GM18951 (cell line): Measurements from ENCODE around the gene CD59.

ENCODE experiments used
- POLR2A ChIP-seq: IDR thresholded peaks from 4 replicates; pipeline ENCODE4 v1.6.1; 2011; ENCODE audit warnings: mild to moderate bottlenecking; ENCODE audit not compliant: insufficient read length, insufficient read depth; ENCODE audit errors: extremely low read depth
- in situ Hi-C: fragments of 300-500 bp; cut with MboI; formaldehyde crosslinking; loops from one replicate; pipeline ENCODE4 v1.12.0; 2022; ENCODE audit warnings: low sequenced_read_pairs, mixed read lengths, inconsistent platforms; ENCODE audit not compliant: unreplicated experiment

CD59 gene

GRCh38 chr11:33736148-33736812 lies at the start of gene CD59:
CD59 (minus strand) TSS chr11:33736423; CDS start chr11:33722445, 13,978 bp downstream.
- in situ Hi-C loops = no loop called here
- TF ChIP-seq POLR2A = peak; percentile 89

- TF ChIP-seq POLR2A = no peak
- in situ Hi-C loops = no loop called here
Measured at GRCh38 chr11:33785609-33786008, 49.4 kb upstream of the CD59 start.

GRCh38 chr11:33779849-33780528 lies 43.8 kb upstream of the CD59 start:
- no peak for TF ChIP-seq POLR2A
- in situ Hi-C loops = no loop called here

GRCh38 chr11:33778675-33779074 lies 42.5 kb upstream of the CD59 start:
- in situ Hi-C loops = no loop called here
- TF ChIP-seq POLR2A = no peak

- in situ Hi-C loops = no loop called here
- TF ChIP-seq POLR2A = no peak
Measured at GRCh38 chr11:33777906-33778305, 41.7 kb upstream of the CD59 start.

- in situ Hi-C loops = no loop called here
- no peak for TF ChIP-seq POLR2A
Measured at GRCh38 chr11:33775832-33776470, 39.7 kb upstream of the CD59 start.

GRCh38 chr11:33775467-33775807 lies 39.2 kb upstream of the CD59 start:
- in situ Hi-C loops = no loop called here
- TF ChIP-seq POLR2A = no peak

GRCh38 chr11:33774736-33775466 lies 38.7 kb upstream of the CD59 start:
- TF ChIP-seq POLR2A = no peak
- in situ Hi-C loops = no loop called here

GRCh38 chr11:33773987-33774735 lies 37.9 kb upstream of the CD59 start, which contains the start of gene FBXO3:
FBXO3 (minus strand) TSS chr11:33774520; CDS start chr11:33774497, 23 bp downstream.
- TF ChIP-seq POLR2A = peak; percentile 84
- in situ Hi-C loops = no loop called here

- no peak for TF ChIP-seq POLR2A
- in situ Hi-C loops = no loop called here
Measured at GRCh38 chr11:33773404-33773986, 37.3 kb upstream of the CD59 start.

GRCh38 chr11:33772870-33773269 lies 36.6 kb upstream of the CD59 start:
- in situ Hi-C loops = no loop called here
- no peak for TF ChIP-seq POLR2A

GRCh38 chr11:33772300-33772699 lies 36.1 kb upstream of the CD59 start:
- TF ChIP-seq POLR2A = no peak
- in situ Hi-C loops = no loop called here
